HG02885 (cell line): ENCODE results near the gene MPC1.

ENCODE experiments used
- ATAC-seq: cut with Tn5 transposase; IDR thresholded peaks from one replicate; pipeline ENCODE4 v1.9.1; 2021; ENCODE audit warnings: mild to moderate bottlenecking; ENCODE audit not compliant: unreplicated experiment, poor library complexity

The MPC1 gene

GRCh38 chr6:166382933-166383801, at the start of gene MPC1:
MPC1 (minus strand) TSS chr6:166382940; CDS start chr6:166382876, 64 bp downstream.
- ATAC-seq = peak; percentile 85

- ATAC-seq = no peak
Measured at GRCh38 chr6:166430269-166430668, 47.5 kb upstream of the MPC1 start.

- ATAC-seq = no peak
Measured at GRCh38 chr6:166424431-166424830, 41.7 kb upstream of the MPC1 start.

GRCh38 chr6:166423781-166424180, 41.0 kb upstream of the MPC1 start:
- ATAC-seq = no peak

- no peak for ATAC-seq
Measured at GRCh38 chr6:166423051-166423745, 40.5 kb upstream of the MPC1 start.

GRCh38 chr6:166422201-166422940, 39.6 kb upstream of the MPC1 start:
- no peak for ATAC-seq

GRCh38 chr6:166420351-166420750, 37.6 kb upstream of the MPC1 start:
- no peak for ATAC-seq

GRCh38 chr6:166419717-166420116, 37.0 kb upstream of the MPC1 start:
- no peak for ATAC-seq

- peak; percentile 98 for ATAC-seq
Measured at GRCh38 chr6:166419286-166419685, 36.5 kb upstream of the MPC1 start.

GRCh38 chr6:166418691-166419143, 36.0 kb upstream of the MPC1 start:
- ATAC-seq = no peak

- ATAC-seq = no peak
Measured at GRCh38 chr6:166417285-166417691, 34.5 kb upstream of the MPC1 start.

GRCh38 chr6:166415833-166416347, 33.1 kb upstream of the MPC1 start:
- no peak for ATAC-seq

- ATAC-seq = no peak
Measured at GRCh38 chr6:166415306-166415705, 32.6 kb upstream of the MPC1 start.

- ATAC-seq = no peak
Measured at GRCh38 chr6:166413491-166413951, 30.8 kb upstream of the MPC1 start.

- no peak for ATAC-seq
Measured at GRCh38 chr6:166412911-166413384, 30.2 kb upstream of the MPC1 start.

GRCh38 chr6:166412156-166412910, 29.6 kb upstream of the MPC1 start:
- no peak for ATAC-seq

- no peak for ATAC-seq
Measured at GRCh38 chr6:166411721-166412151, 29.0 kb upstream of the MPC1 start.

- ATAC-seq = no peak
Measured at GRCh38 chr6:166411271-166411670, 28.5 kb upstream of the MPC1 start.

GRCh38 chr6:166410426-166410935, 27.7 kb upstream of the MPC1 start:
- peak; percentile 63 for ATAC-seq
